ENCODE data around the gene MTHFD2L. TPM values are rescaled to one million over a fixed set of nuclear protein-coding genes. Genes with fewer than 3 reads are reported as not detected.

The MTHFD2L gene
- total and polyA plus RNA-seq, 10 of the 15 experiments (the other 5 are each of a cell fraction or from before 2014, with no cell fraction given) = 4.8 to 25.4 (median 14.4) TPM

DNA sequence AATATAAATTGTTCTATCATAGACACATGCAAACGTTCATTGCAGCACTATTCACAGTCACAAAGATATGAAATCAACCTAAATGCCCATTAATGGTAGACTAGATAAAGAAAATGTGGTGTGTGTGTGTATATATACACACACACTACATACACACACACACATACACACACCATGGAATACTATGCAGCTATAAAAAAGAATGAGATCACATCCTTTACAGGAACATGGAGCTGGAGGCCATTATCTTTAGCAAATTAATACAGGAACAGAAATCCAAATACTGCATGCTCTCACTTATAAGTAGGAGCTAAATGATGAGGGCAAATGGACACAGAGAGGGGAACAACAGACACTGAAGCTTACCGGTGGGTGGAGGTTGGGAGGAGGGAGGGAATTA, 65.2 kb downstream of the MTHFD2L start:
- ChIA-PET POLR2A (no interaction called here), RAD21 (ENCODE audit: unreplicated experiment) (no interaction called here), SMC1A (ENCODE audit: uncharacterized antibody, unreplicated experiment) (interaction anchor here (1.8 kb wide), 1 partner anchor 9 kb away, joined by 5 read pairs; no protein-coding TSS in a partner anchor), CTCF (interaction anchor here (1.5 kb wide), 3 partner anchors 25 to 86 kb away, joined by 3 to 5 read pairs (median 5); no protein-coding TSS in a partner anchor)
- BruUV-seq (replicated peaks) = no TSS peak
- 93% methylated on average over 2 of the region's 2 CpGs for WGBS (ENCODE audit: insufficient coverage, insufficient replicate concordance, low lambda C conversion rate, missing lambda C conversion rate)
- Histone ChIP-seq H3K4me3 (no peak overlapping the region), H3K4me2 (ENCODE audit: control insufficient read depth, insufficient read depth) (no peak overlapping the region), H3K79me2 (ENCODE audit: control insufficient read depth, insufficient read depth, low read length) (no peaks in the 10 kb centered on the region), H3K27ac (ENCODE audit: control insufficient read depth, insufficient read depth) (no peak overlapping the region), H3K36me3 (ENCODE audit: control insufficient read depth in 2 of 2, insufficient read depth in 2 of 2, low read length in 1 of 2) (no peaks in the 10 kb centered on the region), H3K9ac (ENCODE audit: control insufficient read depth, insufficient read depth, low read length) (no peak overlapping the region), H3K4me1 (ENCODE audit: control insufficient read depth, insufficient read depth, low read length) (no peaks in the 10 kb centered on the region), H2AFZ (ENCODE audit: control insufficient read depth, low read depth, low read length) (no peak overlapping the region), H3K9me3 (replicated peaks; ENCODE audit: control insufficient read depth, insufficient read depth, low read length) (no peaks in the 10 kb centered on the region), H4K20me1 (ENCODE audit: control insufficient read depth, insufficient read depth) (no peaks in the 10 kb centered on the region), H3K27me3 (replicated peaks in 1 of 2; ENCODE audit: control insufficient read depth in 2 of 2, insufficient read depth in 2 of 2, low read length in 1 of 2) (no peaks in the 10 kb centered on the region)
- DNase-seq (ENCODE audit: low read depth, low spot score) = no peak
- intact Hi-C loops (cut with micrococcal nuclease; ENCODE audit: unreplicated experiment) = no loop called here
- TF ChIP-seq PAX5 (IDR thresholded peaks at IDR 0.05; ENCODE audit: borderline replicate concordance, low read depth, low read length) (no peak), ZZZ3 (IDR thresholded peaks at IDR 0.05; ENCODE audit: control insufficient read depth, insufficient read length, low read depth) (no peak), MTA3 (IDR thresholded peaks at IDR 0.05; ENCODE audit: borderline replicate concordance, low read length) (no peak), ZBED1 (IDR thresholded peaks at IDR 0.05; ENCODE audit: borderline replicate concordance) (no peak), RAD51 (IDR thresholded peaks at IDR 0.05) (no peak)
- TF ChIP-seq, protein P1, sequence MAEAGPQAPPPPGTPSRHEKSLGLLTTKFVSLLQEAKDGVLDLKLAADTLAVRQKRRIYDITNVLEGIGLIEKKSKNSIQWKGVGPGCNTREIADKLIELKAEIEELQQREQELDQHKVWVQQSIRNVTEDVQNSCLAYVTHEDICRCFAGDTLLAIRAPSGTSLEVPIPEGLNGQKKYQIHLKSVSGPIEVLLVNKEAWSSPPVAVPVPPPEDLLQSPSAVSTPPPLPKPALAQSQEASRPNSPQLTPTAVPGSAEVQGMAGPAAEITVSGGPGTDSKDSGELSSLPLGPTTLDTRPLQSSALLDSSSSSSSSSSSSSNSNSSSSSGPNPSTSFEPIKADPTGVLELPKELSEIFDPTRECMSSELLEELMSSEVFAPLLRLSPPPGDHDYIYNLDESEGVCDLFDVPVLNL (IDR thresholded peaks at IDR 0.05; ENCODE audit: low read depth, low read length) = no peak
- TF ChIP-seq, protein P2, sequence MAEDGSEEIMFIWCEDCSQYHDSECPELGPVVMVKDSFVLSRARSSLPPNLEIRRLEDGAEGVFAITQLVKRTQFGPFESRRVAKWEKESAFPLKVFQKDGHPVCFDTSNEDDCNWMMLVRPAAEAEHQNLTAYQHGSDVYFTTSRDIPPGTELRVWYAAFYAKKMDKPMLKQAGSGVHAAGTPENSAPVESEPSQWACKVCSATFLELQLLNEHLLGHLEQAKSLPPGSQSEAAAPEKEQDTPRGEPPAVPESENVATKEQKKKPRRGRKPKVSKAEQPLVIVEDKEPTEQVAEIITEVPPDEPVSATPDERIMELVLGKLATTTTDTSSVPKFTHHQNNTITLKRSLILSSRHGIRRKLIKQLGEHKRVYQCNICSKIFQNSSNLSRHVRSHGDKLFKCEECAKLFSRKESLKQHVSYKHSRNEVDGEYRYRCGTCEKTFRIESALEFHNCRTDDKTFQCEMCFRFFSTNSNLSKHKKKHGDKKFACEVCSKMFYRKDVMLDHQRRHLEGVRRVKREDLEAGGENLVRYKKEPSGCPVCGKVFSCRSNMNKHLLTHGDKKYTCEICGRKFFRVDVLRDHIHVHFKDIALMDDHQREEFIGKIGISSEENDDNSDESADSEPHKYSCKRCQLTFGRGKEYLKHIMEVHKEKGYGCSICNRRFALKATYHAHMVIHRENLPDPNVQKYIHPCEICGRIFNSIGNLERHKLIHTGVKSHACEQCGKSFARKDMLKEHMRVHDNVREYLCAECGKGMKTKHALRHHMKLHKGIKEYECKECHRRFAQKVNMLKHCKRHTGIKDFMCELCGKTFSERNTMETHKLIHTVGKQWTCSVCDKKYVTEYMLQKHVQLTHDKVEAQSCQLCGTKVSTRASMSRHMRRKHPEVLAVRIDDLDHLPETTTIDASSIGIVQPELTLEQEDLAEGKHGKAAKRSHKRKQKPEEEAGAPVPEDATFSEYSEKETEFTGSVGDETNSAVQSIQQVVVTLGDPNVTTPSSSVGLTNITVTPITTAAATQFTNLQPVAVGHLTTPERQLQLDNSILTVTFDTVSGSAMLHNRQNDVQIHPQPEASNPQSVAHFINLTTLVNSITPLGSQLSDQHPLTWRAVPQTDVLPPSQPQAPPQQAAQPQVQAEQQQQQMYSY (CRISPR knock-in tag; IDR thresholded peaks at IDR 0.05) = no peak
- TF ChIP-seq, protein P3, sequence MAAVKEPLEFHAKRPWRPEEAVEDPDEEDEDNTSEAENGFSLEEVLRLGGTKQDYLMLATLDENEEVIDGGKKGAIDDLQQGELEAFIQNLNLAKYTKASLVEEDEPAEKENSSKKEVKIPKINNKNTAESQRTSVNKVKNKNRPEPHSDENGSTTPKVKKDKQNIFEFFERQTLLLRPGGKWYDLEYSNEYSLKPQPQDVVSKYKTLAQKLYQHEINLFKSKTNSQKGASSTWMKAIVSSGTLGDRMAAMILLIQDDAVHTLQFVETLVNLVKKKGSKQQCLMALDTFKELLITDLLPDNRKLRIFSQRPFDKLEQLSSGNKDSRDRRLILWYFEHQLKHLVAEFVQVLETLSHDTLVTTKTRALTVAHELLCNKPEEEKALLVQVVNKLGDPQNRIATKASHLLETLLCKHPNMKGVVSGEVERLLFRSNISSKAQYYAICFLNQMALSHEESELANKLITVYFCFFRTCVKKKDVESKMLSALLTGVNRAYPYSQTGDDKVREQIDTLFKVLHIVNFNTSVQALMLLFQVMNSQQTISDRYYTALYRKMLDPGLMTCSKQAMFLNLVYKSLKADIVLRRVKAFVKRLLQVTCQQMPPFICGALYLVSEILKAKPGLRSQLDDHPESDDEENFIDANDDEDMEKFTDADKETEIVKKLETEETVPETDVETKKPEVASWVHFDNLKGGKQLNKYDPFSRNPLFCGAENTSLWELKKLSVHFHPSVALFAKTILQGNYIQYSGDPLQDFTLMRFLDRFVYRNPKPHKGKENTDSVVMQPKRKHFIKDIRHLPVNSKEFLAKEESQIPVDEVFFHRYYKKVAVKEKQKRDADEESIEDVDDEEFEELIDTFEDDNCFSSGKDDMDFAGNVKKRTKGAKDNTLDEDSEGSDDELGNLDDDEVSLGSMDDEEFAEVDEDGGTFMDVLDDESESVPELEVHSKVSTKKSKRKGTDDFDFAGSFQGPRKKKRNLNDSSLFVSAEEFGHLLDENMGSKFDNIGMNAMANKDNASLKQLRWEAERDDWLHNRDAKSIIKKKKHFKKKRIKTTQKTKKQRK (IDR thresholded peaks at IDR 0.05; ENCODE audit: low read depth, low read length) = no peak
- no peak for ATAC-seq
- in situ Hi-C loops (cut with MboI) = no loop called here
- no peak for FAIRE-seq
